GM12865 (cell line): ENCODE measurements around the gene DUSP21.
A peak's percentile ranks its signal among the peaks of the same experiment; 100 is the strongest.
"Not testable (repeated sequence)": the region's sequence is repeated elsewhere in the genome, so short reads cannot be mapped to it uniquely, and the experiment has no call there.

Experiments used
- DNase-seq: peaks from one replicate; pipeline ENCODE4 v3.0.0; 2010; ENCODE audit warnings: low read depth
- H3K4me3 ChIP-seq: 2 replicates; pipeline ENCODE4 v1.5.1; 2011; ENCODE audit warnings: mild to moderate bottlenecking, low read depth, low read length, control low read depth
- CTCF ChIP-seq: IDR thresholded peaks from 2 replicates; pipeline ENCODE4 v1.5.1; 2011; ENCODE audit warnings: low read length, control low read depth, low read depth, inconsistent platforms; ENCODE audit not compliant: insufficient read depth; ENCODE audit errors: missing control alignments

The DUSP21 gene

GRCh38 chrX:44828008-44828605 is 15.7 kb upstream of the DUSP21 start:
- no peak for TF ChIP-seq CTCF
- DNase-seq = no peak
- no peak overlapping the region for H3K4me3 ChIP-seq

- no peak for DNase-seq
- TF ChIP-seq CTCF = no peak
- H3K4me3 ChIP-seq = no peak overlapping the region
Measured at GRCh38 chrX:44829832-44830231, 14.0 kb upstream of the DUSP21 start.

- H3K4me3 ChIP-seq = no peak overlapping the region
- DNase-seq = no peak
- TF ChIP-seq CTCF = no peak
Measured at GRCh38 chrX:44842550-44843317, 1.1 kb upstream of the DUSP21 start.

GRCh38 chrX:44843318-44843702 is 511 bp upstream of the DUSP21 start:
- no peak for TF ChIP-seq CTCF
- no peak overlapping the region for H3K4me3 ChIP-seq
- DNase-seq = no peak

- no peak for TF ChIP-seq CTCF
- DNase-seq = no peak
- no peak overlapping the region for H3K4me3 ChIP-seq
Measured at GRCh38 chrX:44844204-44844603, 383 bp downstream of the DUSP21 start.

GRCh38 chrX:44850891-44851290 is 7.1 kb downstream of the DUSP21 start:
- not testable (repeated sequence) for DNase-seq, H3K4me3 ChIP-seq

GRCh38 chrX:44871114-44871645 is 27.4 kb downstream of the DUSP21 start:
- no peak for TF ChIP-seq CTCF
- no peak for DNase-seq
- peak overlapping the region; percentile 63 for H3K4me3 ChIP-seq
